Measurements from ENCODE around the gene TMED4.
A peak's percentile ranks its signal among the peaks of the same experiment; 100 is the strongest.

TMED4 gene

GRCh38 chr7:44541876-44542610, 40.0 kb downstream of the TMED4 start:
- no peaks in the 10 kb centered on the region for H3K27me3 Mint-ChIP-seq (ENCODE audit: low read depth)
- H3K9me3 Mint-ChIP-seq, result no peaks in the 10 kb centered on the region
- no peak for TF ChIP-seq CTCF (IDR thresholded peaks at IDR 0.05; ENCODE audit: unreplicated experiment in 3 of 3)

GRCh38 chr7:44541028-44541869, 40.8 kb downstream of the TMED4 start, which contains the start of gene NPC1L1:
TSS of gene NPC1L1 (minus strand) at chr7:44541330. CDS start at chr7:44541259, 71 bp downstream.
- Mint-ChIP-seq H3K4me3 (no peak within 1 kb of the TSS), H3K4me1 (no peaks in the 10 kb centered on the region), H3K27me3 (ENCODE audit: low read depth) (no peaks in the 10 kb centered on the region), H3K27ac (peak within 1 kb of the TSS in 1 of 3 experiments; percentile 63), H3K9me3 (no peaks in the 10 kb centered on the region), H3K36me3 (ENCODE audit: low read depth) (no peaks in the 10 kb centered on the region)
- TF ChIP-seq CTCF (IDR thresholded peaks at IDR 0.05; ENCODE audit: unreplicated experiment in 3 of 3), result no peak

More at GRCh38 chr7:44541876-44542610, 40.0 kb downstream of the TMED4 start:
- no peak overlapping the region for H3K4me3 Mint-ChIP-seq
- no peaks in the 10 kb centered on the region for H3K36me3 Mint-ChIP-seq (ENCODE audit: low read depth)
- H3K4me1 Mint-ChIP-seq, result no peaks in the 10 kb centered on the region
- H3K27ac Mint-ChIP-seq, result no peak overlapping the region

- TF ChIP-seq CTCF (IDR thresholded peaks at IDR 0.05; ENCODE audit: unreplicated experiment in 3 of 3), result no peak
- H3K36me3 Mint-ChIP-seq (ENCODE audit: low read depth), result no peaks in the 10 kb centered on the region
- H3K27me3 Mint-ChIP-seq (ENCODE audit: low read depth), result no peaks in the 10 kb centered on the region
- H3K9me3 Mint-ChIP-seq, result no peaks in the 10 kb centered on the region
- no peak overlapping the region for H3K27ac Mint-ChIP-seq
- no peaks in the 10 kb centered on the region for H3K4me1 Mint-ChIP-seq
- H3K4me3 Mint-ChIP-seq, result no peak overlapping the region
These were observed 41.4 kb downstream of the TMED4 start for GRCh38 chr7:44540592-44541027.

- no peak for TF ChIP-seq CTCF (IDR thresholded peaks at IDR 0.05; ENCODE audit: unreplicated experiment in 3 of 3)
- Mint-ChIP-seq H3K9me3 (no peaks in the 10 kb centered on the region), H3K27me3 (ENCODE audit: low read depth) (peaks cover under 1% of the 10 kb centered on the region), H3K4me3 (no peak overlapping the region), H3K4me1 (no peaks in the 10 kb centered on the region), H3K27ac (peak overlapping the region in 1 of 3 experiments; percentile 63), H3K36me3 (ENCODE audit: low read depth) (no peaks in the 10 kb centered on the region)
These were observed 42.1 kb downstream of the TMED4 start for GRCh38 chr7:44539669-44540506.

DNA sequence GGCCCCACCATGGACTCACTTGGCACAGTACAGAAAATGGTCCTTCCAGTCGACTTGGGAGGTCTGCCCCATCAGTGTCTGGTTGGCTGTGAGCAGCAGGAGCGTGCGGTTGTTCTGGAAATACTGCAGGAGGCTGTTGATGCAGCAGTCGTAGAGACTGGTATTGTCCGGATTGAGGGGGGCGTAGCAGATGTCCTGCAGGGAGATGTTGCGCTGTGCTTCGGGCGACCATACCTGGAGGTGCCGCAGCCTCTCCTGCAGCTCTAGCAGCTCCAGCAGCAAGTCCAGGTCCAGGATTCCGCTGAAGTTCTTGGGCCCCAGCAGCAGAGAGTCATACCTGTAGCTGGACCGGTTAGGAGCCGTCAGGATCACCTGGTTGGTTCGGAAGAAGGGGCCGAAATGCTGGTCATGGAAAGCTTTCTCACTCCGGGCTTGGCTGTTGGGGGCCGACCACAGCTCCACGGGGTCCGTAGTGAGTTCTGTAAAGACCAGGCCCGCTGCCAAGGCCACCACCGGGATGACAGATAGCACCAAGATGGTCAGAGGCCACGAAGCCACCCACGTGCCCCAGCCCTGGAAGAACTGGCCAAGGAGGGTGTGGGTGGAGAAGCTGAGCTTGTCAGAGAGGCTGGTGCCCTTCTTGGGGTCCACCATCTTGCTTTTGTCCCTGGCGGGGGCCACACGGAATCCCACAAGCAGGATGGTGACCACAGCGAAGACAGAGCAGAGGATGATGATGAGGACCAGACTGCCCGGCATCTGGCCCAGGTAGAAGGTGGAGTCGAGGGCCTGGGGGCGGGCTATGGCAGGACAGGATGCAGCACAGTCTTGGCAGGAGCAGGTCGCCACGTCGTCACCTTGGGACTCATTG, 43.0 kb downstream of the TMED4 start:
- no peaks in the 10 kb centered on the region for H3K36me3 Mint-ChIP-seq (ENCODE audit: low read depth)

More for the DNA sequence above, 43.0 kb downstream of the TMED4 start:
- peaks cover 5% of the 10 kb centered on the region for H3K27me3 Mint-ChIP-seq (ENCODE audit: low read depth)
- H3K4me1 Mint-ChIP-seq, result no peaks in the 10 kb centered on the region
- no peaks in the 10 kb centered on the region for H3K9me3 Mint-ChIP-seq
- no peak for TF ChIP-seq CTCF (IDR thresholded peaks at IDR 0.05; ENCODE audit: unreplicated experiment in 3 of 3)
- no peak overlapping the region for H3K27ac Mint-ChIP-seq
- H3K4me3 Mint-ChIP-seq, result no peak overlapping the region

Measured in nephron (organoid).